ENCODE data around the gene FCER2. TPM values are rescaled to one million over a fixed set of nuclear protein-coding genes. Genes with fewer than 3 reads are reported as not detected.

The FCER2 gene
- total and polyA plus RNA-seq, 2 of the 13 experiments (the other 11 are each of a cell fraction or from before 2014, with no cell fraction given): not detected

GRCh38 chr19:7676854-7677253 lies 25.1 kb downstream of the FCER2 start, which contains the start of gene MCEMP1:
TSS of gene MCEMP1 (plus strand) at chr19:7677090. CDS start at chr19:7677121, 31 bp downstream.
- DNase-seq (ENCODE audit: low spot score): no peak
- Histone ChIP-seq H3K4me1 (ENCODE audit: insufficient read depth, low read length) (peaks cover 33% of the 10 kb centered on the region), H3K9me3 (ENCODE audit: low read length) (no peaks in the 10 kb centered on the region), H3K4me2 (ENCODE audit: low read depth, low read length) (no peak within 1 kb of the TSS), H3K4me3 (replicated peaks in 1 of 3; ENCODE audit: insufficient read depth in 1 of 3, low read depth in 2 of 3, low read length in 3 of 3) (no peak within 1 kb of the TSS), H3K36me3 (replicated peaks in 1 of 2; ENCODE audit: control insufficient read depth in 1 of 2, insufficient read depth in 2 of 2, low read length in 2 of 2) (no peaks in the 10 kb centered on the region), H3K27me3 (ENCODE audit: control insufficient read depth in 1 of 2, insufficient read depth in 2 of 2, low read length in 2 of 2) (peaks cover 3 to 22% of the 10 kb centered on the region in 2 experiments; a peak in 2 of 5 replicates), H4K20me1 (ENCODE audit: insufficient read depth, low read length) (no peaks in the 10 kb centered on the region), H3K9ac (ENCODE audit: insufficient read depth, low read depth, low read length) (no peak within 1 kb of the TSS), H3K79me2 (ENCODE audit: insufficient read depth, low read length) (peaks cover 5% of the 10 kb centered on the region), H3K27ac (ENCODE audit: extremely low read length, insufficient read depth, low read length) (no peak within 1 kb of the TSS), H2AFZ (ENCODE audit: low read length) (no peak within 1 kb of the TSS)
- ChIA-PET POLR2A (no interaction called here), CTCF (ENCODE audit: low intra/inter-chr PET ratio, low total read pairs) (no interaction called here)
- no peak for FAIRE-seq
- ATAC-seq: no peak
- WGBS (ENCODE audit: low lambda C conversion rate): 16% methylated on average over 10 of the region's 10 CpGs
- in situ Hi-C loops (cut with HindIII; ENCODE audit: extremely low pct_ligation_motif_present, low pct_unique_long_range_greater_than_20kb): no loop called here
- intact Hi-C loops (cut with micrococcal nuclease; ENCODE audit: unreplicated experiment): no loop called here
- TF ChIP-seq SRSF9 (IDR thresholded peaks at IDR 0.05; ENCODE audit: borderline replicate concordance, insufficient read depth, low read depth, low read length, poor library complexity, severe bottlenecking) (no peak), ZNF616 (CRISPR knock-in tag; IDR thresholded peaks at IDR 0.05; ENCODE audit: low read depth) (no peak), FOXM1 (CRISPR knock-in tag; IDR thresholded peaks at IDR 0.05) (no peak), MAX (IDR thresholded peaks at IDR 0.05) (no peak)
- no TSS peak for BruUV-seq (replicated peaks)

- DNase-seq (ENCODE audit: low spot score) (no peak), FAIRE-seq (no peak), ATAC-seq (no peak)
- CTCF ChIA-PET (ENCODE audit: low intra/inter-chr PET ratio, low total read pairs): no interaction called here
- H3K27me3 ChIP-seq (ENCODE audit: control insufficient read depth in 1 of 2, insufficient read depth in 2 of 2, low read length in 2 of 2): peaks cover 3 to 23% of the 10 kb centered on the region in 2 experiments; a peak in 2 of 5 replicates
- intact Hi-C loops (cut with micrococcal nuclease; ENCODE audit: unreplicated experiment) (no loop called here), in situ Hi-C loops (cut with HindIII; ENCODE audit: extremely low pct_ligation_motif_present, low pct_unique_long_range_greater_than_20kb) (no loop called here)
- TF ChIP-seq ISL2 (CRISPR knock-in tag; IDR thresholded peaks at IDR 0.05) (no peak), TARDBP (CRISPR knock-in tag; IDR thresholded peaks at IDR 0.05) (no peak), PHB2 (IDR thresholded peaks at IDR 0.05; ENCODE audit: partially characterized antibody) (no peak), ZNF460 (CRISPR knock-in tag; IDR thresholded peaks at IDR 0.05; ENCODE audit: borderline replicate concordance) (no peak), ZNF720 (CRISPR knock-in tag; IDR thresholded peaks at IDR 0.05) (no peak), HNRNPH1 (optimal IDR thresholded peaks at IDR 0.05; ENCODE audit: low read depth, low read length) (no peak)
- BruUV-seq (replicated peaks): no TSS peak
- peaks cover 28% of the 10 kb centered on the region for H3K4me1 ChIP-seq (ENCODE audit: insufficient read depth, low read length)
- no peaks in the 10 kb centered on the region for H4K20me1 ChIP-seq (ENCODE audit: insufficient read depth, low read length)
- no peaks in the 10 kb centered on the region for H3K36me3 ChIP-seq (replicated peaks in 1 of 2; ENCODE audit: control insufficient read depth in 1 of 2, insufficient read depth in 2 of 2, low read length in 2 of 2)
- H3K9me3 ChIP-seq (ENCODE audit: low read length): no peaks in the 10 kb centered on the region
- peaks cover 3% of the 10 kb centered on the region for H3K79me2 ChIP-seq (ENCODE audit: insufficient read depth, low read length)
- no peak overlapping the region for H3K4me2 ChIP-seq (ENCODE audit: low read depth, low read length)
- no peak overlapping the region for H3K9ac ChIP-seq (ENCODE audit: insufficient read depth, low read depth, low read length)
- no peak overlapping the region for H3K4me3 ChIP-seq (replicated peaks in 1 of 3; ENCODE audit: insufficient read depth in 1 of 3, low read depth in 2 of 3, low read length in 3 of 3)
- H2AFZ ChIP-seq (ENCODE audit: low read length): no peak overlapping the region
- POLR2A ChIA-PET: no interaction called here
- 61% methylated on average over 3 of the region's 7 CpGs for WGBS (ENCODE audit: low lambda C conversion rate)
- H3K27ac ChIP-seq (ENCODE audit: extremely low read length, insufficient read depth, low read length): no peak overlapping the region
Measured at GRCh38 chr19:7676376-7676775, 25.6 kb downstream of the FCER2 start.
